ENCODE results near the gene SF3B3.
A peak's percentile ranks its signal among the peaks of the same experiment; 100 is the strongest.
"Not testable (repeated sequence)": the region's sequence is repeated elsewhere in the genome, so short reads cannot be mapped to it uniquely, and the experiment has no call there.

The SF3B3 gene

GRCh38 chr16:70569752-70570151 is 46.1 kb downstream of the SF3B3 start:
- DNase-seq: no peak

- no peak for DNase-seq
Measured at GRCh38 chr16:70570967-70571570, 47.5 kb downstream of the SF3B3 start.

GRCh38 chr16:70571623-70572022 is 48.0 kb downstream of the SF3B3 start:
- no peak for DNase-seq

GRCh38 chr16:70572050-70572925 is 48.7 kb downstream of the SF3B3 start:
- DNase-seq: no peak

GRCh38 chr16:70572926-70573270 is 49.3 kb downstream of the SF3B3 start:
- DNase-seq: no peak

GRCh38 chr16:70573451-70574121 is 50.0 kb downstream of the SF3B3 start:
- DNase-seq: no peak

GRCh38 chr16:70574595-70575271 is 51.1 kb downstream of the SF3B3 start:
- DNase-seq: no peak

- no peak for DNase-seq
Measured at GRCh38 chr16:70575376-70575775, 51.8 kb downstream of the SF3B3 start.

- DNase-seq: no peak
Measured at GRCh38 chr16:70576431-70577255, 53.0 kb downstream of the SF3B3 start.

GRCh38 chr16:70577256-70577698 is 53.7 kb downstream of the SF3B3 start:
- DNase-seq: no peak

GRCh38 chr16:70578035-70578434 is 54.4 kb downstream of the SF3B3 start:
- DNase-seq: no peak

- DNase-seq: no peak
Measured at GRCh38 chr16:70579248-70579647, 55.6 kb downstream of the SF3B3 start.

GRCh38 chr16:70579648-70580630 is 56.3 kb downstream of the SF3B3 start:
- DNase-seq: no peak

- peak; percentile 20 for DNase-seq
Measured at GRCh38 chr16:70582280-70582978, 58.8 kb downstream of the SF3B3 start.

- DNase-seq: no peak
Measured at GRCh38 chr16:70586731-70587130, 63.1 kb downstream of the SF3B3 start.

- DNase-seq: no peak
Measured at GRCh38 chr16:70588565-70588964, 64.9 kb downstream of the SF3B3 start.

GRCh38 chr16:70589416-70589815 is 65.8 kb downstream of the SF3B3 start:
- not testable (repeated sequence) for DNase-seq

GRCh38 chr16:70589998-70590471 is 66.4 kb downstream of the SF3B3 start:
- DNase-seq: no peak

GRCh38 chr16:70590722-70591415 is 67.3 kb downstream of the SF3B3 start:
- DNase-seq: no peak

- no peak for DNase-seq
Measured at GRCh38 chr16:70591615-70592014, 68.0 kb downstream of the SF3B3 start.

All from stimulated activated CD4-positive, alpha-beta T cell treated with anti-CD3 and anti-CD28 coated beads, Interleukin-1b, Interleukin-23, amount 100 ng/mL, for 48 hours (primary cell).